KG1 (cell line): ENCODE data around the gene PTTG1IP.

Source experiments
- DNase-seq: peaks from one replicate; lab custom pipeline; 2025; lab: John Stamatoyannopoulos, UW

Gene PTTG1IP

GRCh38 chr21:44896561-44897286 is 23.2 kb upstream of the PTTG1IP start:
- no peak for DNase-seq

- no peak for DNase-seq
Observed at GRCh38 chr21:44895859-44896258, 22.4 kb upstream of the PTTG1IP start.

GRCh38 chr21:44894687-44895302 is 21.3 kb upstream of the PTTG1IP start:
- no peak for DNase-seq

DNA sequence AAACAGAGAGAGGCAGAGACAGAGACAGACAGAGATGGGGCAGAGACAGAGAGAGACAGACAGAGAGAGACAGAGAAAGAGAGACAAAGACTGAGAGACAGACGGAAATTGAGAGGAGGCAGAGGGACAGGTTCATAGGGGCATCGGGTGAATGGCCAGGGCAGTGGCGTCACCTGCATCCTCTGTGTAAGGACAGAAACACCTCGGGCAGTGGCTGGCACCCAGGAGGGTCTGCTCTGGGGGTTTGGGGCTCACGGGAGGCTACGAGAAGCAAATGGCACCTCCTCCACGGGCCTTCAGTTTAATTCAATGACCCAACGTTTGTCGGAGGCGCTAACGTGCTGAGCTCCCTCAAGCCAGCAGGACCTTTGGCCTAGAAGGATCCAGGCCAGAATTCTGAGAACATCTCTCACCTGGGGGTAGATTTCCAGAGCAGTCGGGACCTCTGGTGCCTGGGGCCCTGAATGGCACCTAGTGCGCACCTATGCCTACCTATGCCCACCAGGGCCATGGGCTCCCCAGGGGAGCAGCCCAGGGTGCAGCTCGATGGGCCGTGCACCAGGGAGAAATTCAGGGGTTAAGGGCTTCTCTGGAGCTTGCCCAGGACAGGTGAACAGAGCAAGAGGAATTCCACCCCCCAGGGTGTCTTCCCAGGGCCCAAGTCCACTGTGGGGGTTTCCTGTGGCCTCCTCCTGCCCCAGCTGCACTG is 20.6 kb upstream of the PTTG1IP start:
- DNase-seq: no peak

GRCh38 chr21:44893278-44893556 is 19.7 kb upstream of the PTTG1IP start:
- DNase-seq: no peak

DNA sequence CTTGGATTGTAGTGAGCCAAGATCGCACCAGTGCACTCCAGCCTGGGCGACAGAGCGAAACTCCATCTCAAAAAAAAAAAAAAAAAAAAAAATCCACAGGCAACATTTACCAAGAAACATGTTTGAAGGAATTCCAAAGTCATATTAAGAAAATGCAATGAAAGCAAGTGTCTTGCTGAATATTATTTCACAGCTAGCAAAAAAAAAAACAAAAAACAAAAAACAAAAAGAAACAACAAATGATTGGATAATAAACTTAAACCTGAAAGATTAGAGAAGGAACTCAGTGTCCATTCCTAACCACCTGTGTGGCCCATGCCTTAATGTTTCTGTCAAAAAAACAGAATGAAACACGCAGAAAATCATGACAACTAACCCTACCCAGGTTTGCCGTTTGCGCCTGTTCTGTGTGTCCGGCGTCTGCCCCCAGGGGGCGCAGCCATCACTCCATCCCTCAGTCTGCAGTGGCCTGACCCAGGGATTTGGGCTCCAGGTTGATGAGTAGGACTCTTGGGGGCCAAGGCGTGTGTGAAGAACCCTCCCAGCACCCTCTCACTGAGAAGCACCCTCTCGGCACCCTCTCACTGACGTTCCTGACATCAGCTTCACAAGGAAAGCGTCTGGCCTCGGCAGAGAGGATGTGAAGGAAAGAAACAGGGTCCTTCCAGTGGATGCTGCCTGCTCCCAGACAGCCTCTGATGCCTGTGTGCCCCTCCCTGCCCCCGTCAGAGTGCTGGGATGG is 19.2 kb upstream of the PTTG1IP start:
- DNase-seq: peak; percentile 39

- DNase-seq: no peak
Observed at GRCh38 chr21:44892095-44892494, 18.6 kb upstream of the PTTG1IP start.

DNA sequence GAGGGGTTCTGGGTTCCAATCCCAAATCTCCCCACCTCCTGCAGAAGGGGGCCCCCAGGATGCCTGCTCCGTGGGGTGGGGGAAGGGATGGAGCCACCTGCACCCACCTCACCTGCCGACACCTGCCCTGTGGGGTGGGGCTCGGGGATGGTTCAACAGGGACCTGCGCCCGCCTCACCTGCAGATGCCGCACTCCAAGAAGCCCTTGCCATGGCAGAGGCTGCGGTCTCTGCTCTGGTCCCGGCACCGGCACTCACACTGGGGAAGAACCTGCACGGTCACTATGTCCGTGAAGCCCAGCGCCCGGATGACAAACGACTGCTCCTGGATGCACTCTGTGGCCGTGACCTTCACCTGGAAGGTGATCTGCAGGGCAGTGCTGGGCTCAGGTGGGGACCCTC is 18.1 kb upstream of the PTTG1IP start:
- DNase-seq: no peak

- DNase-seq: no peak
Observed at GRCh38 chr21:44890961-44891541, 17.6 kb upstream of the PTTG1IP start.

DNA sequence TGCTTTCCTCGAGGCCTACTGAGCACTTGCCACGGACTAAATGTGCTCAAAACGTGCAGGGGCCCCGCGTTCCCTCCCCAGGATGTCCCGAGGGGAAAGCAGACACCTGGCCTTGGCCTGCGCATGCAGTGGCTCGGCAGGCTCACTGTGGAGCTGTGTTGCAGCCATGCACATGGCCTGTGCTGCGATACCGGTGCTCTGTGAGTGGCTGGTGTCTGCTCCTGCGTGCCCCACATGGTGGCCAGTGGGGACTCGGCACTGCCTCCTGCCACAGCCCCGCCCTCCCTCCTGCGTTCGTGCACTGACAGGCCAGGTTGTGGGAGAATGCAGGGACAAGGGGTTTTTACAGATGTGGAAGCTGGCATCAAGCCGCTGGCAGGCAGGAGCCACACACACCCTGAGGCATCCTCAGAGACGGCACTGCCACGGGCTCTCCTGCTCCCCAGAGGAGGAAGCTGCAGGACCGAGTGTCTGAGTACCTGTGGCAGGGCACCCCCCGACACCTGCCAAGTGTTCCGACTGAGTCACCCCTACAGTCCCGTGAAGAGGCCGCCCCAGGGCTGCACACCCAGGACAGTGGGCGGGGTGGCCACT is 16.9 kb upstream of the PTTG1IP start:
- DNase-seq: no peak

DNA sequence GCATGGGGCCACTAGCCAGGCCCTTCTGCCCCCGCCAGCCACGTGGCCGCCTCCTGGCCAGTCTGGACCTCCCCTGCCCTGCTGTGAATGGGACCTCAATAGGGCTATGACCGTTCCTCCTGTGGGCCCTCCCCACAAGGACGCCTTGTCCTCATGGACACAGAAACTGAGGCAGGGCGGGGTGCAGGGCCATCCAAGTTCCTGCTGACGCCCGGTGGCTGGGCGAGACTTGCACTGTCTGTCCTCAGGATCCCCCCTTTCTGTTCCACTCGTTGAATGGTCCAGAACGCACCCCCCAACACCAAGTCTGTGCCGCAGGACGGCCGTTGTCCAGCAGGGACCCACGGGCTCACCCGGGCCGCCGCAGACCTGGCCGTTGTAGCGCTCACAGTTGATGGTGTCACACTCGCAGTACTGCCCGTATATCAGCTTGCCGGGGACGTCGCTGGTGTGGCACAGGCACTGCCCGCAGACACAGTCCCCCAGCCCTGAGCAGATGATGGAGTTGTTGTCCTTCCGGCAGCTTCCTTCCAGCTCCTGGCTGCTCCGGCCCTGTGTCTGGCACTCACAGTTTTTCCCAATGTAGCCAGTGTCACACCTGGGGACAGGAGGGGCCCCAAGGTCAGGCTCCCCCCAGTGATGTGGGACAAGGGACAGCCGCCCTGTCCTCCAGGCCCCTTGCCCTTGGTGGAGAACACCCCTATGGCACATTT is 16.3 kb upstream of the PTTG1IP start:
- DNase-seq: no peak

GRCh38 chr21:44888581-44889550 is 15.4 kb upstream of the PTTG1IP start:
- no peak for DNase-seq

DNA sequence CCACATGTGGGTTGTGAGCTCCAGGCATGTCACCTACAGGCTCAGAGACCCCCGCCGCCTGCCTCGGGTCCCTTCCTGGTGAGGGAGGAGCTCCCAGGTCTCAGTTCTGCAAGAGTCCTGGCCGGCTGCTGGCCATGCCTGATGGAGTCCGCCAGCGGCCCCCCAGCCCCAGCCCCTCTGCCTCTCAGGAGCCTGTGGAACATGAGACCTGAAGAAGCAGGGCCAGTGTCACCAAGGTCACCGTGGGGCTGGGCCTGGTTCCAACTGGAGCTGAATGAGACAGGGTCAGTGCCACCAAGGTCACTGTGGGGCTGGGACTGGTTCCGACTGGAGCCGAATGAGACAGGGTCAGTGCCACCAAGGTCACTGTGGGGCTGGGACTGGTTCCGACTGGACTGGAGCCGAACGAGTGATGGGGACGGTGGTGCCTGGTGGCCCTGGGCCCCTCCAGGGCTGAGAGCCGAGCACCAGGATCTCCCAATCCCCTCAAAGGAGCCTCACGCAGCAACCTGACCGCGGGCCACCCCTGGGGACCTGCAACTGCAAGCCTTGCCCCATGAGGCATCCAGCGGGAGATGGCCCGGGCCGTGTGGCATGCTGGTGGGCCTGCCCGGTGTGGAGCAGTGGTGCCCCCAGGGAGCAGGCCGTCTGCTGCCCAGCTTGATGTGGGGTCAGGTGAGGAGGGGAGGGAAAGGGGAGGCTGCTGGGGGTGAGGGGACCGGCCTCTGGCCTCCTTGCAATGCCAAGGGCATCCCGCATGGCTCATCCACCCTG is 14.5 kb upstream of the PTTG1IP start:
- no peak for DNase-seq

GRCh38 chr21:44887126-44887806 is 13.8 kb upstream of the PTTG1IP start:
- DNase-seq: no peak

DNA sequence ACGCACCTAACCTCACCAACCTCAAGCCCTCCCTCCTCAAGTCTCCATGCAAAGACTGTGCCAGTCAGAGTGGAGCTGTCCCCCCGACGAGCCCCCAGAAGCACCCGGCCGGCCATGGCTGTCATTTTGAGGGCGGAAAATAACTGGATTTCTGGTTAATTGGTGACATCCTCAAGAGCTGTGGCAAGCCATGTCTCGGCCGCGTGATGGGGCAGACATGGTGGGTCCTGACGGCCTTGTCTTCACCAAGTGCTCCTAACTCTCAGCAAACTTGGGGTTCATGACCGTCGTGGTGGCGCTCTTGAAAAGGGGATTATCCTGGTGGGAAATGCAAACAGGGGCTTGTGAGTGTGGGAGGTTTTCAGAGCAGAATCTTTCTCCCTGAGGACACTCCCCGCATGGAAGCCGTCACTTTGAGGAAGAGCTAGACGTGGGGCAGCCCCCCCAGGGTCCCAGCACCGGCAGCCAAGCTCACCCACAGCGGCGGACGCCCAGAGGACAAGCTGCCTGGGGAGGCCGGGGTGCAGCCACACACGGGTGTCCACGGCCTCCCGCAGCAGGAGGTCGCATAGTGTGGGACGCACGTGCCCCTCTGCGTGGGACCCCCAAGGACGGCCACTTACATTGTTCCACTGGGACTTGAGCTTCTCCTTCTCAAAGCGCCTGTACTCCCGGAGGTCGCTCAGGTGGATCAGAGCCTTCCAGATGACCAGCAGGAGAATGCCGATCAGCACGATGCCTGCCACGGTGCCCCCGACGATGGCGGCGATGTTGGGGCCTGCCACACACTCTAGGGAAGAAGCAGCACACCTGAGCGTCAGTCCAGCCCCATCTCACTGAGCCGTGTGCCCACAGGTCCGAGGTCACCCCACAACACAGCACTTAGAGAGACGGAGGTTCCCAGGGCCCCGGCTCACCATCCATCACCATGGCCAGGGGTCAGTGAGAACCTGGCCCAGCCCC is 12.9 kb upstream of the PTTG1IP start:
- DNase-seq: no peak

DNA sequence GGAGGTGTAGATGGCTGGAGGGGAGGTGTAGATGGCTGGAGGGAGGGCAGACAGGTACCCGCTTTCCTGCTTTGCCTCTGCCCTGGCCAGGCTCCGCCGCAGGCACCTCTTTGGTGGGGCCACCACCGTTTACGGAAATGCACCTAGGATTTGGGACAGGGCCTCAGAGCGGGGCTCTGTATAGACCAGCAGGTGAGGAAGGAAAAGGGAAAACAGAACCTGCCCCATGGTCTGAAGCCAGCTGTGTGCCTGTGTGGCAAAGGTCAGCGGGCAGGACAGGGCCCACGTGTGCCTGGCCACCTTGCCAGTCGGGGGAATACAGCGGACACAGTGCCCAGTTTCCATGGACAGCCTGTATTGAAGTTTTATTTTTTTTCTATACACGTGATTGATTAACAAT is 12.1 kb upstream of the PTTG1IP start:
- no peak for DNase-seq

DNA sequence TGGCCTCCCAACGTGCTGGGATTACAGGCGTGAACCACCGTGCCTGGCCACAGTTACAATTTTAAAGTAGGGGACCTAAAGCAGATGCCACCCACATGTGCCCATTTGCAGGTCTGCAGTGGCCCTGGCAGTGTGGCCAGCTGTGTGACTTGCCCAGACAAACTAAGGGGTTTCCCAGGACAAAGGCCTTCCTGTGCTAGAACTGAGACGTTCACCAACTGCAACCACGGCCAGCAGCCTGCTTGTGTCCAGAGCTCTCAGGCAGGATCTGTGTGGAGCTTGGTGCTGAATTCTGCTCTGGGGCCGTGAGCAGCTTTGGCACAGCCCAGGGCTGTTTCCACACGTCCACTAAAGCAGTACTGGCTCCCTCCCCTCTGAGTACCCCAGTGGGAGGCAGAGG is 10.6 kb upstream of the PTTG1IP start:
- DNase-seq: no peak

- DNase-seq: no peak
Observed at GRCh38 chr21:44883250-44883649, 9.8 kb upstream of the PTTG1IP start.
